SK-N-MC (cell line): ENCODE results near the gene PPHLN1.

ENCODE experiments used
- EZH2 ChIP-seq: fragments of 200-600 bp; sonication (generic); IDR thresholded peaks from one replicate; pipeline ENCODE4 v1.6.1; 2017; ENCODE audit warnings: antibody characterized with exemption
- FOXP2 ChIP-seq: optimal IDR thresholded peaks from 2 replicates; pipeline ENCODE3; 2011; ENCODE audit warnings: mild to moderate bottlenecking, moderate library complexity; ENCODE audit not compliant: insufficient read depth; ENCODE audit errors: extremely low read length, control extremely low read depth
- POLR2AphosphoS5 ChIP-seq: IDR thresholded peaks from 2 replicates; pipeline ENCODE4 v1.6.1; 2012; ENCODE audit warnings: mild to moderate bottlenecking, low read depth, low read length, borderline replicate concordance

GRCh38 chr12:42440608-42441007, 114.6 kb downstream of the PPHLN1 start:
- TF ChIP-seq POLR2AphosphoS5, result no peak
- no peak for TF ChIP-seq FOXP2
- TF ChIP-seq EZH2, result no peak
